GM19397 (cell line): ENCODE data around the gene EPOP.
"Not testable (repeated sequence)": the region's sequence is repeated elsewhere in the genome, so short reads cannot be mapped to it uniquely, and the experiment has no call there.

Source experiments
- ATAC-seq: cut with Tn5 transposase; IDR thresholded peaks from one replicate; pipeline ENCODE4 v1.9.1; 2021; ENCODE audit warnings: mild to moderate bottlenecking, moderate library complexity; ENCODE audit not compliant: unreplicated experiment

EPOP gene

GRCh38 chr17:38654411-38655398 is 20.1 kb downstream of the EPOP start:
- ATAC-seq, result no peak

- no peak for ATAC-seq
Measured at GRCh38 chr17:38653679-38654078, 21.1 kb downstream of the EPOP start.

- no peak for ATAC-seq
Measured at GRCh38 chr17:38653230-38653629, 21.5 kb downstream of the EPOP start.

GRCh38 chr17:38650653-38651173 is 24.0 kb downstream of the EPOP start:
- not testable (repeated sequence) for ATAC-seq

- ATAC-seq, result no peak
Measured at GRCh38 chr17:38637951-38638350, 36.8 kb downstream of the EPOP start.

GRCh38 chr17:38636054-38636453 is 38.7 kb downstream of the EPOP start:
- no peak for ATAC-seq

- ATAC-seq, result no peak
Measured at GRCh38 chr17:38632334-38632733, 42.4 kb downstream of the EPOP start.

GRCh38 chr17:38628441-38628840 is 46.3 kb downstream of the EPOP start:
- ATAC-seq, result no peak

GRCh38 chr17:38627957-38628356 is 46.8 kb downstream of the EPOP start:
- no peak for ATAC-seq

GRCh38 chr17:38626606-38627226 is 48.0 kb downstream of the EPOP start:
- not testable (repeated sequence) for ATAC-seq

GRCh38 chr17:38625482-38625881 is 49.3 kb downstream of the EPOP start:
- no peak for ATAC-seq

- not testable (repeated sequence) for ATAC-seq
Measured at GRCh38 chr17:38624782-38625355, 49.9 kb downstream of the EPOP start.
